GM21786 (cell line): Measurements from ENCODE around the gene C19orf81.

Experiments used
- ATAC-seq: cut with Tn5 transposase; IDR thresholded peaks from one replicate; pipeline ENCODE4 v1.9.1; 2021; ENCODE audit not compliant: unreplicated experiment

C19orf81 gene

DNA sequence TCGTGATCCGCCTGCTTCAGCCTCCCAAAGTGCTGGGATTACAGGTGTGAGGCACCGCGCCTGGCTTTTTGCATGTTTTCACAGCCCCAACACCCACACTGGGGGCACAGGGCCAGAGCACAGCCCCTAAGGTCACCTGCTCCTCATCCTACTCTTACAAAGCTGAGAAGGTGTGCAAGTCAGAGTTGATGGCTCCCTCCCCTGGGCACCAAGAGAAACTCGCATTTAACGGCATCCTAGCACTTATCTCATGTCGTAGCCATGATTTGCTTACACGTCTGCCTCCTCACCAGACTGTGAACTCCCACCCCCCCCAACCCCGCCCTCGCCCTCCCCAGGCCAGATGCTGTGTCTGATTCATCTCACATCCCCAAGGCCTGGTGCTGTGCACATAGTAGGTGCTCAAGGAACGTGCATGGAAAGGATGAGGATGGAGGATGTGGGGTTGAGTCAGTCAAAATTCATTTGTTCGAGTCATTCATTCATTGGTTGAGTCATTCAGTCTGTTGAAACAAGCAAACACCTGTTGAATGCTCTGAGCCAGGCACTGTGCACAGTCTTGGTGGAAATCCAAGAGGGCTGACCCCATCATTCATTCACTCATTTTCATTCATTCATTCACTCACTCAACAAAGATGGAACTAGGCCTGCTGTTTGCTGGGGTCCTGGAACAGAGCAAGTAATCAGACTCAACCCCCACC is 59.1 kb downstream of the C19orf81 start:
- no peak for ATAC-seq
